Breast epithelium (tissue), 4 donors: ENCODE measurements around the gene SORL1. TPM values are rescaled to one million over a fixed set of nuclear protein-coding genes. Genes with fewer than 3 reads are reported as not detected.
A peak's percentile ranks its signal among the peaks of the same experiment; 100 is the strongest.

Experiments
- DNase-seq, 2 donors: peaks; one replicate each; pipeline ENCODE4 v3.0.0-alpha.2; 2019; ENCODE audit warnings: low spot score in 2 of 2
- H3K27ac ChIP-seq, 2 donors: fragments of 200-600 bp; sonication (generic) in 1 of 2; one replicate each; pipeline ENCODE4 v1.5.1; 2016 to 2019; ENCODE audit warnings: mild to moderate bottlenecking in 1 of 2
- H3K27me3 ChIP-seq, 2 donors: fragments of 200-600 bp; sonication (generic) in 1 of 2; one replicate each; pipeline versions ENCODE4 v1.5.1 to v1.6.0; 2017 to 2019; ENCODE audit warnings: control low read depth in 1 of 2, mild to moderate bottlenecking in 1 of 2
- H3K36me3 ChIP-seq: fragments of 200-600 bp; one replicate; pipeline ENCODE4 v1.5.1; 2019
- H3K4me1 ChIP-seq, 2 donors: fragments of 200-600 bp; sonication (generic); one replicate each; pipeline ENCODE4 v1.5.1; 2016 to 2019; ENCODE audit warnings: control low read depth in 1 of 2
- H3K4me3 ChIP-seq, 3 donors: fragments of 200-600 bp; sonication (generic); 1 replicate in 2 of 3; 2 replicates in 1 of 3; pipeline ENCODE4 v1.5.1; 2016 to 2019; ENCODE audit warnings: mild to moderate bottlenecking in 3 of 3, moderate library complexity in 2 of 3
- H3K9me3 ChIP-seq, 2 donors: fragments of 200-600 bp; sonication (generic) in 1 of 2; one replicate each; pipeline ENCODE4 v1.5.1; 2016 to 2019; ENCODE audit warnings: control low read depth in 1 of 2
- CTCF ChIP-seq, 3 donors: fragments of 450-650 bp; IDR thresholded peaks; one replicate each; pipeline ENCODE4 v1.5.1; 2016 to 2017; ENCODE audit warnings: antibody characterized with exemption in 3 of 3, mild to moderate bottlenecking in 3 of 3, moderate library complexity in 3 of 3
- POLR2A ChIP-seq: fragments of 450-650 bp; IDR thresholded peaks from one replicate; pipeline ENCODE4 v1.6.1; 2016; ENCODE audit warnings: antibody characterized with exemption, mild to moderate bottlenecking, moderate library complexity
- POLR2AphosphoS5 ChIP-seq, 3 donors: sonication (generic); formaldehyde crosslinking; IDR thresholded peaks; one replicate each; pipeline ENCODE4 v1.6.1; 2017; ENCODE audit warnings: antibody characterized with exemption in 3 of 3
- intact Hi-C: fragments of 100-400 bp; cut with DNase I; formaldehyde crosslinking; loops from one replicate; pipeline ENCODE4 v1.15.1; 2023; ENCODE audit warnings: low total_unique reads
- total RNA-seq, 3 donors: library from RNA; depleted of rRNA; stranded (reverse); fragments of >200 nt; gene quantifications; one replicate each; pipeline ENCODE4 v1.1.0, GENCODE V29; 2016

The SORL1 gene
- total RNA-seq, 3 donors from 2014 or later = 3.5 to 64.0 (median 50.8) TPM

- DNase-seq = no peak
- intact Hi-C loops = no loop called here
- H3K9me3 ChIP-seq = no peaks in the 10 kb centered on the region
- H3K36me3 ChIP-seq = no peaks in the 10 kb centered on the region
- H3K4me3 ChIP-seq = no peak overlapping the region
- H3K27me3 ChIP-seq = no peaks in the 10 kb centered on the region
- H3K27ac ChIP-seq = no peak overlapping the region
- TF ChIP-seq CTCF (IDR thresholded peaks at IDR 0.05) (no peak), POLR2A (no peak), POLR2AphosphoS5 (IDR thresholded peaks at IDR 0.05) (no peak)
- H3K4me1 ChIP-seq = no peaks in the 10 kb centered on the region
Observed at GRCh38 chr11:121448431-121448941, 3.6 kb upstream of the SORL1 start.

GRCh38 chr11:121449123-121449522, 3.0 kb upstream of the SORL1 start:
- TF ChIP-seq CTCF (IDR thresholded peaks at IDR 0.05) (no peak), POLR2AphosphoS5 (IDR thresholded peaks at IDR 0.05) (no peak), POLR2A (no peak)
- no peak for DNase-seq
- H3K36me3 ChIP-seq = no peaks in the 10 kb centered on the region
- H3K27me3 ChIP-seq = no peaks in the 10 kb centered on the region
- H3K9me3 ChIP-seq = no peaks in the 10 kb centered on the region
- no peak overlapping the region for H3K27ac ChIP-seq
- no peaks in the 10 kb centered on the region for H3K4me1 ChIP-seq
- intact Hi-C loops = no loop called here
- H3K4me3 ChIP-seq = no peak overlapping the region

- Histone ChIP-seq H3K27me3 (no peaks in the 10 kb centered on the region), H3K36me3 (no peaks in the 10 kb centered on the region), H3K4me1 (no peaks in the 10 kb centered on the region), H3K9me3 (no peaks in the 10 kb centered on the region), H3K4me3 (no peak overlapping the region), H3K27ac (no peak overlapping the region)
- intact Hi-C loops = no loop called here
- no peak for TF ChIP-seq POLR2AphosphoS5 (IDR thresholded peaks at IDR 0.05)
- no peak for TF ChIP-seq CTCF (IDR thresholded peaks at IDR 0.05)
- TF ChIP-seq POLR2A = no peak
- no peak for DNase-seq
Observed at GRCh38 chr11:121449626-121450025, 2.5 kb upstream of the SORL1 start.

- no peaks in the 10 kb centered on the region for H3K27me3 ChIP-seq
Observed at GRCh38 chr11:121450401-121450800, 1.7 kb upstream of the SORL1 start.

More at GRCh38 chr11:121450401-121450800, 1.7 kb upstream of the SORL1 start:
- Histone ChIP-seq H3K27ac (peak overlapping the region in 1 of 2 donors; percentile 48), H3K4me1 (no peaks in the 10 kb centered on the region), H3K36me3 (no peaks in the 10 kb centered on the region), H3K9me3 (no peaks in the 10 kb centered on the region), H3K4me3 (no peak overlapping the region)
- intact Hi-C loops = no loop called here
- no peak for DNase-seq
- no peak for TF ChIP-seq CTCF (IDR thresholded peaks at IDR 0.05)
- TF ChIP-seq POLR2AphosphoS5 (IDR thresholded peaks at IDR 0.05) = no peak
- TF ChIP-seq POLR2A = no peak
